PC-9 (cell line): ENCODE results near the gene LDLRAD2. TPM values are rescaled to one million over a fixed set of nuclear protein-coding genes. Genes with fewer than 3 reads are reported as not detected.

Experiments used
- BruUV-seq: library from RNA; stranded (reverse); fragments of 400-500 nt; replicated peaks from 2 replicates; lab custom pipeline; 2021; lab: Mats Ljungman, UMichigan
- CTCF ChIA-PET: fragments of 300-600 bp; sonication (Branson Sonifier 250); formaldehyde crosslinking; loops from one replicate; lab custom pipeline; 2022; ENCODE audit warnings: antibody characterized with exemption; lab: Charles Lee
- POLR2A ChIA-PET: fragments of 300-600 bp; sonication (Branson Sonifier 250); formaldehyde crosslinking; loops from one replicate; lab custom pipeline; 2022; ENCODE audit warnings: antibody characterized with exemption; ENCODE audit not compliant: unreplicated experiment; lab: Charles Lee
- DNase-seq, 2 experiments: peaks; one replicate each; pipeline versions ENCODE4 v3.0.0 to v3.0.0-alpha.2; 2015 to 2022; ENCODE audit warnings: mixed read lengths in 1 of 2
- H2AFZ ChIP-seq: fragments of 200-600 bp; sonication (generic); 2 replicates; pipeline ENCODE4 v1.8.1; 2017; ENCODE audit warnings: antibody characterized with exemption
- H3F3A ChIP-seq: fragments of 200-600 bp; sonication (generic); 2 replicates; pipeline ENCODE4 v1.8.1; 2017; ENCODE audit warnings: antibody characterized with exemption, mild to moderate bottlenecking, low read depth; ENCODE audit not compliant: insufficient read depth
- H3K27ac ChIP-seq: fragments of 200-600 bp; sonication (generic); 2 replicates; pipeline ENCODE4 v1.6.1; 2016; ENCODE audit warnings: mixed run types
- H3K27me3 ChIP-seq: fragments of 200-600 bp; sonication (generic); 2 replicates; pipeline ENCODE4 v1.6.1; 2016; ENCODE audit warnings: low read depth, mixed run types; ENCODE audit not compliant: insufficient read depth
- H3K36me3 ChIP-seq: fragments of 200-600 bp; sonication (generic); 2 replicates; pipeline ENCODE4 v1.6.1; 2016; ENCODE audit warnings: low read depth, mixed run types
- H3K4me1 ChIP-seq: fragments of 200-600 bp; sonication (generic); replicated peaks from 2 replicates; pipeline ENCODE4 v1.6.1; 2016; ENCODE audit warnings: mixed run types; ENCODE audit not compliant: insufficient read depth
- H3K4me2 ChIP-seq: fragments of 200-600 bp; sonication (generic); 2 replicates; pipeline ENCODE4 v1.6.1; 2017; ENCODE audit warnings: mixed run types
- H3K4me3 ChIP-seq: fragments of 200-600 bp; sonication (generic); 2 replicates; pipeline ENCODE4 v1.6.1; 2016; ENCODE audit warnings: mixed run types
- H3K79me2 ChIP-seq: fragments of 200-600 bp; sonication (generic); 2 replicates; pipeline ENCODE4 v1.6.1; 2017; ENCODE audit warnings: low read depth, mixed run types
- H3K9me2 ChIP-seq: fragments of 200-600 bp; sonication (generic); 2 replicates; pipeline ENCODE4 v1.8.1; 2017; ENCODE audit warnings: mild to moderate bottlenecking; ENCODE audit not compliant: insufficient read depth
- H3K9me3 ChIP-seq: fragments of 200-600 bp; sonication (generic); 2 replicates; pipeline ENCODE4 v1.8.1; 2016; ENCODE audit warnings: low read depth; ENCODE audit not compliant: insufficient read depth
- H4K20me1 ChIP-seq: fragments of 200-600 bp; sonication (generic); 2 replicates; pipeline ENCODE4 v1.8.1; 2017; ENCODE audit not compliant: insufficient read depth
- CTCF ChIP-seq: fragments of 200-600 bp; sonication (generic); conservative IDR thresholded peaks from 2 replicates; pipeline ENCODE4 v1.6.1; 2017; ENCODE audit warnings: mixed run types, antibody characterized with exemption, mild to moderate bottlenecking, moderate library complexity
- EZH2 ChIP-seq: fragments of 200-600 bp; sonication (generic); IDR thresholded peaks from 2 replicates; pipeline ENCODE4 v1.8.0; 2017; ENCODE audit warnings: antibody characterized with exemption, low read depth
- intact Hi-C: fragments of 100-400 bp; cut with micrococcal nuclease; formaldehyde crosslinking; loops from one replicate; pipeline ENCODE4 v1.10.0; 2022; ENCODE audit not compliant: unreplicated experiment
- total RNA-seq: library from RNA; stranded (reverse); gene quantifications from 2 replicates; pipeline ENCODE4 v1.2.3, GENCODE V29; 2021

Gene LDLRAD2
- total RNA-seq, 1 experiment from 2014 or later, result not detected

- ChIA-PET CTCF (no interaction called here), POLR2A (no interaction called here)
- H3K4me3 ChIP-seq, result no peak overlapping the region
- H3K9me2 ChIP-seq, result no peaks in the 10 kb centered on the region
- no peaks in the 10 kb centered on the region for H3F3A ChIP-seq
- H3K79me2 ChIP-seq, result no peaks in the 10 kb centered on the region
- H4K20me1 ChIP-seq, result no peaks in the 10 kb centered on the region
- no peaks in the 10 kb centered on the region for H3K9me3 ChIP-seq
- no peaks in the 10 kb centered on the region for H3K4me1 ChIP-seq
- no peak for DNase-seq
- TF ChIP-seq EZH2 (no peak), CTCF (no peak)
- H3K36me3 ChIP-seq, result no peaks in the 10 kb centered on the region
- H3K27ac ChIP-seq, result no peak overlapping the region
- H2AFZ ChIP-seq, result no peak overlapping the region
- intact Hi-C loops, result no loop called here
- no peaks in the 10 kb centered on the region for H3K27me3 ChIP-seq
- BruUV-seq, result no TSS peak
- no peak overlapping the region for H3K4me2 ChIP-seq
Observed at GRCh38 chr1:21842606-21843162, 30.6 kb downstream of the LDLRAD2 start.

- Histone ChIP-seq H2AFZ (no peak overlapping the region), H3F3A (no peaks in the 10 kb centered on the region), H3K36me3 (no peaks in the 10 kb centered on the region), H4K20me1 (no peaks in the 10 kb centered on the region), H3K27me3 (no peaks in the 10 kb centered on the region), H3K9me2 (no peaks in the 10 kb centered on the region), H3K4me2 (no peak overlapping the region), H3K9me3 (no peaks in the 10 kb centered on the region), H3K79me2 (no peaks in the 10 kb centered on the region), H3K27ac (no peak overlapping the region), H3K4me1 (no peaks in the 10 kb centered on the region), H3K4me3 (no peak overlapping the region)
- ChIA-PET CTCF (no interaction called here), POLR2A (no interaction called here)
- no peak for DNase-seq
- TF ChIP-seq CTCF (no peak), EZH2 (no peak)
- intact Hi-C loops, result no loop called here
- no TSS peak for BruUV-seq
Observed at GRCh38 chr1:21843208-21843607, 31.1 kb downstream of the LDLRAD2 start.

DNA sequence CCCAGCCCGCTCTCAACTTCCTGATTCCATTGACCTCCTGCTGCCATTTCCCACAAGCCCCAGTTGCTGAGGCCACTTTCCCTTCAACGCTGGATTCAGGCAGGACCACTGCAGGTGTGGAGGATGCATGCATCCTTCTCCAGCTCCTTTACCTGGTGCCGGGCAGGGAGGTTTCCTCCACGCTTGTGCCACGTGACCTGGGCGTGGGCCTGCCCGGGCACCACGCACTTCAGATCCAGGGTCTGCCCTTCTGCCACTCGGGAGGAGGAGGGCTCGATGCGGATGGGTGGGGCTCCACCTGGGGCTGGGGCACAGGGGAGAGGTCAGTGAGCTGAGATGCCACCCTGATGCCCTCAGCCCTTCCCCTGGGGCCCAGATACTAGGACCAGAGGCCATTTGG lies 31.9 kb downstream of the LDLRAD2 start:
- POLR2A ChIA-PET, result interaction anchor here (0.5 kb wide), 1 partner anchor 59 kb away, joined by 4 read pairs; no protein-coding TSS in a partner anchor
- BruUV-seq, result no TSS peak
- H3K4me2 ChIP-seq, result no peak overlapping the region
- no peak overlapping the region for H3K27ac ChIP-seq
- no peak for DNase-seq
- no peaks in the 10 kb centered on the region for H3K4me1 ChIP-seq
- TF ChIP-seq EZH2 (no peak), CTCF (no peak)
- no peaks in the 10 kb centered on the region for H3K36me3 ChIP-seq
- no peaks in the 10 kb centered on the region for H3K9me2 ChIP-seq
- no peaks in the 10 kb centered on the region for H3F3A ChIP-seq
- no peaks in the 10 kb centered on the region for H3K27me3 ChIP-seq
- no peaks in the 10 kb centered on the region for H4K20me1 ChIP-seq
- H3K9me3 ChIP-seq, result no peaks in the 10 kb centered on the region
- no peak overlapping the region for H3K4me3 ChIP-seq
- CTCF ChIA-PET, result no interaction called here
- intact Hi-C loops, result no loop called here
- H3K79me2 ChIP-seq, result no peaks in the 10 kb centered on the region
- H2AFZ ChIP-seq, result no peak overlapping the region
